Measurements from ENCODE around the gene DTNB. TPM values are rescaled to one million over a fixed set of nuclear protein-coding genes. Genes with fewer than 3 reads are reported as not detected.

DTNB gene
- total and polyA plus RNA-seq, 4 experiments from 2014 or later, result 18.0 to 45.3 (median 33.2) TPM

- H3K36me3 ChIP-seq (ENCODE audit: insufficient read depth, low read length), result no peaks in the 10 kb centered on the region
- Mint-ChIP-seq H3K36me3 (peaks cover 19 to 32% of the 10 kb centered on the region in 2 donors), H3K27me3 (no peaks in the 10 kb centered on the region), H3K9me3 (no peaks in the 10 kb centered on the region), H3K4me1 (no peaks in the 10 kb centered on the region), H3K4me3 (no peak overlapping the region), H3K27ac (no peak overlapping the region)
- POLR2A ChIA-PET (ENCODE audit: partially characterized antibody), result no interaction called here
- intact Hi-C loops (cut with micrococcal nuclease), result no loop called here
- no peak overlapping the region for H3K4me3 ChIP-seq (ENCODE audit: low read length in 2 of 2)
- H3K27ac ChIP-seq (ENCODE audit: low read depth, low read length), result no peak overlapping the region
- no peaks in the 10 kb centered on the region for H3K9me3 ChIP-seq (ENCODE audit: control insufficient read depth in 1 of 2, low read length in 2 of 2)
- H3K27me3 ChIP-seq (ENCODE audit: insufficient read depth, low read length), result no peaks in the 10 kb centered on the region
- no peaks in the 10 kb centered on the region for H3K4me1 ChIP-seq (ENCODE audit: insufficient read depth, low read length)
- DNase-seq, result no peak
- CTCF ChIA-PET (ENCODE audit: partially characterized antibody), result no interaction called here
These were observed 229.6 kb downstream of the DTNB start for GRCh38 chr2:25443766-25444165.

GRCh38 chr2:25441353-25441752, 232.0 kb downstream of the DTNB start:
- CTCF ChIA-PET (ENCODE audit: partially characterized antibody), result no interaction called here
- DNase-seq, result no peak
- Histone ChIP-seq H3K4me1 (ENCODE audit: insufficient read depth, low read length) (no peaks in the 10 kb centered on the region), H3K9me3 (ENCODE audit: control insufficient read depth in 1 of 2, low read length in 2 of 2) (no peaks in the 10 kb centered on the region), H3K27me3 (ENCODE audit: insufficient read depth, low read length) (no peaks in the 10 kb centered on the region), H3K36me3 (ENCODE audit: insufficient read depth, low read length) (no peaks in the 10 kb centered on the region), H3K4me3 (ENCODE audit: low read length in 2 of 2) (no peak overlapping the region), H3K27ac (ENCODE audit: low read depth, low read length) (no peak overlapping the region)
- no peaks in the 10 kb centered on the region for H3K9me3 Mint-ChIP-seq
- no peak overlapping the region for H3K4me3 Mint-ChIP-seq
- H3K4me1 Mint-ChIP-seq, result no peaks in the 10 kb centered on the region
- intact Hi-C loops (cut with micrococcal nuclease), result no loop called here
- POLR2A ChIA-PET (ENCODE audit: partially characterized antibody), result no interaction called here
- no peaks in the 10 kb centered on the region for H3K27me3 Mint-ChIP-seq
- peaks cover 24 to 40% of the 10 kb centered on the region in 2 donors for H3K36me3 Mint-ChIP-seq
- H3K27ac Mint-ChIP-seq, result no peak overlapping the region

GRCh38 chr2:25438793-25439192, 234.6 kb downstream of the DTNB start:
- H3K4me1 ChIP-seq (ENCODE audit: insufficient read depth, low read length), result no peaks in the 10 kb centered on the region
- H3K9me3 ChIP-seq (ENCODE audit: control insufficient read depth in 1 of 2, low read length in 2 of 2), result no peaks in the 10 kb centered on the region
- H3K4me1 Mint-ChIP-seq, result no peaks in the 10 kb centered on the region
- CTCF ChIA-PET (ENCODE audit: partially characterized antibody), result no interaction called here
- no peak overlapping the region for H3K4me3 Mint-ChIP-seq
- no peak overlapping the region for H3K4me3 ChIP-seq (ENCODE audit: low read length in 2 of 2)
- no peaks in the 10 kb centered on the region for H3K36me3 ChIP-seq (ENCODE audit: insufficient read depth, low read length)
- no peaks in the 10 kb centered on the region for H3K9me3 Mint-ChIP-seq
- H3K27ac Mint-ChIP-seq, result no peak overlapping the region
- POLR2A ChIA-PET (ENCODE audit: partially characterized antibody), result no interaction called here
- intact Hi-C loops (cut with micrococcal nuclease), result no loop called here
- peaks cover 31 to 48% of the 10 kb centered on the region in 2 donors for H3K36me3 Mint-ChIP-seq
- DNase-seq, result no peak
- H3K27ac ChIP-seq (ENCODE audit: low read depth, low read length), result no peak overlapping the region
- H3K27me3 Mint-ChIP-seq, result no peaks in the 10 kb centered on the region
- H3K27me3 ChIP-seq (ENCODE audit: insufficient read depth, low read length), result no peaks in the 10 kb centered on the region

- CTCF ChIA-PET (ENCODE audit: partially characterized antibody), result interaction anchor here (0.6 to 1.6 kb wide), 4 partner anchors 76 to 343 kb away, joined by 3 to 4 read pairs (median 3); no protein-coding TSS in a partner anchor
- no peak overlapping the region for H3K4me3 ChIP-seq (ENCODE audit: low read length in 2 of 2)
- Mint-ChIP-seq H3K27ac (no peak overlapping the region), H3K9me3 (no peaks in the 10 kb centered on the region), H3K4me1 (no peaks in the 10 kb centered on the region), H3K36me3 (peaks cover 38 to 55% of the 10 kb centered on the region in 2 donors), H3K4me3 (no peak overlapping the region), H3K27me3 (no peaks in the 10 kb centered on the region)
- no peaks in the 10 kb centered on the region for H3K4me1 ChIP-seq (ENCODE audit: insufficient read depth, low read length)
- intact Hi-C loops (cut with micrococcal nuclease), result no loop called here
- no peak for DNase-seq
- POLR2A ChIA-PET (ENCODE audit: partially characterized antibody), result no interaction called here
- H3K27me3 ChIP-seq (ENCODE audit: insufficient read depth, low read length), result no peaks in the 10 kb centered on the region
- H3K27ac ChIP-seq (ENCODE audit: low read depth, low read length), result no peak overlapping the region
- H3K9me3 ChIP-seq (ENCODE audit: control insufficient read depth in 1 of 2, low read length in 2 of 2), result no peaks in the 10 kb centered on the region
- peaks cover under 1% of the 10 kb centered on the region for H3K36me3 ChIP-seq (ENCODE audit: insufficient read depth, low read length)
These were observed 235.3 kb downstream of the DTNB start for GRCh38 chr2:25437881-25438662.

- intact Hi-C loops (cut with micrococcal nuclease), result no loop called here
- Mint-ChIP-seq H3K27me3 (no peaks in the 10 kb centered on the region), H3K4me1 (peaks cover 0 to 7% (median under 1%) of the 10 kb centered on the region in 4 donors), H3K27ac (no peak overlapping the region), H3K36me3 (peaks cover 52 to 59% of the 10 kb centered on the region in 2 donors), H3K9me3 (no peaks in the 10 kb centered on the region), H3K4me3 (no peak overlapping the region)
- CTCF ChIA-PET (ENCODE audit: partially characterized antibody), result no interaction called here
- POLR2A ChIA-PET (ENCODE audit: partially characterized antibody), result no interaction called here
- Histone ChIP-seq H3K4me1 (ENCODE audit: insufficient read depth, low read length) (no peaks in the 10 kb centered on the region), H3K36me3 (ENCODE audit: insufficient read depth, low read length) (peaks cover 3% of the 10 kb centered on the region), H3K9me3 (ENCODE audit: control insufficient read depth in 1 of 2, low read length in 2 of 2) (no peaks in the 10 kb centered on the region), H3K27ac (ENCODE audit: low read depth, low read length) (no peak overlapping the region), H3K4me3 (ENCODE audit: low read length in 2 of 2) (no peak overlapping the region), H3K27me3 (ENCODE audit: insufficient read depth, low read length) (no peaks in the 10 kb centered on the region)
- no peak for DNase-seq
These were observed 238.0 kb downstream of the DTNB start for GRCh38 chr2:25435421-25435820.

GRCh38 chr2:25431604-25432003, 241.8 kb downstream of the DTNB start:
- H3K27ac Mint-ChIP-seq, result peak overlapping the region in 1 of 7 donors; percentile 11
- no peak overlapping the region for H3K27ac ChIP-seq (ENCODE audit: low read depth, low read length)
- no peak overlapping the region for H3K4me3 ChIP-seq (ENCODE audit: low read length in 2 of 2)
- H3K27me3 Mint-ChIP-seq, result no peaks in the 10 kb centered on the region
- ChIA-PET CTCF (ENCODE audit: partially characterized antibody) (no interaction called here), POLR2A (ENCODE audit: partially characterized antibody) (no interaction called here)
- peaks cover 49 to 50% of the 10 kb centered on the region in 2 donors for H3K36me3 Mint-ChIP-seq
- H3K4me1 ChIP-seq (ENCODE audit: insufficient read depth, low read length), result no peaks in the 10 kb centered on the region
- H3K4me3 Mint-ChIP-seq, result no peak overlapping the region
- no peaks in the 10 kb centered on the region for H3K9me3 Mint-ChIP-seq
- peaks cover 0 to 7% (median under 1%) of the 10 kb centered on the region in 4 donors for H3K4me1 Mint-ChIP-seq
- intact Hi-C loops (cut with micrococcal nuclease), result no loop called here
- H3K36me3 ChIP-seq (ENCODE audit: insufficient read depth, low read length), result peaks cover 3% of the 10 kb centered on the region
- H3K27me3 ChIP-seq (ENCODE audit: insufficient read depth, low read length), result no peaks in the 10 kb centered on the region
- no peak for DNase-seq
- H3K9me3 ChIP-seq (ENCODE audit: control insufficient read depth in 1 of 2, low read length in 2 of 2), result no peaks in the 10 kb centered on the region

- Mint-ChIP-seq H3K4me3 (no peak overlapping the region), H3K27me3 (no peaks in the 10 kb centered on the region), H3K27ac (no peak overlapping the region), H3K9me3 (no peaks in the 10 kb centered on the region), H3K4me1 (peaks cover 0 to 7% (median under 1%) of the 10 kb centered on the region in 4 donors), H3K36me3 (peaks cover 48% of the 10 kb centered on the region in 2 donors)
- no peaks in the 10 kb centered on the region for H3K27me3 ChIP-seq (ENCODE audit: insufficient read depth, low read length)
- peaks cover 3% of the 10 kb centered on the region for H3K36me3 ChIP-seq (ENCODE audit: insufficient read depth, low read length)
- H3K4me1 ChIP-seq (ENCODE audit: insufficient read depth, low read length), result no peaks in the 10 kb centered on the region
- intact Hi-C loops (cut with micrococcal nuclease), result no loop called here
- H3K9me3 ChIP-seq (ENCODE audit: control insufficient read depth in 1 of 2, low read length in 2 of 2), result no peaks in the 10 kb centered on the region
- no peak overlapping the region for H3K4me3 ChIP-seq (ENCODE audit: low read length in 2 of 2)
- DNase-seq, result no peak
- ChIA-PET CTCF (ENCODE audit: partially characterized antibody) (interaction anchor here (0.5 kb wide), 1 partner anchor 987 kb away, joined by 3 read pairs; no protein-coding TSS in a partner anchor), POLR2A (ENCODE audit: partially characterized antibody) (no interaction called here)
- no peak overlapping the region for H3K27ac ChIP-seq (ENCODE audit: low read depth, low read length)
These were observed 242.8 kb downstream of the DTNB start for GRCh38 chr2:25430556-25430955.

All from CD4-positive, alpha-beta memory T cell (primary cell).